CD14-positive monocyte (primary cell): ENCODE data around the gene ABTB2. TPM values are rescaled to one million over a fixed set of nuclear protein-coding genes. Genes with fewer than 3 reads are reported as not detected.

Source experiments
- DNase-seq, 3 donors: peaks; one replicate each; pipeline ENCODE4 v3.0.0-alpha.2; 2011 to 2022
- H2AFZ ChIP-seq: 2 replicates; pipeline ENCODE4 v1.6.0; 2012; ENCODE audit warnings: mild to moderate bottlenecking, low read depth, low read length, inconsistent platforms; ENCODE audit not compliant: insufficient read depth, poor library complexity, severe bottlenecking
- H3K27ac ChIP-seq, 2 donors: 1 replicate in 1 of 2; 2 replicates in 1 of 2; pipeline ENCODE4 v1.5.1; 2012 to 2013; ENCODE audit warnings: low read length in 2 of 2, control low read depth in 1 of 2, inconsistent platforms in 1 of 2, low read depth in 1 of 2, mild to moderate bottlenecking in 1 of 2
- H3K27me3 ChIP-seq, 2 donors: one replicate each; pipeline versions ENCODE4 v1.6.0 to v1.6.1; 2011 to 2013; ENCODE audit warnings: low read length in 2 of 2; ENCODE audit not compliant: control insufficient read depth in 2 of 2, insufficient read depth in 2 of 2
- H3K36me3 ChIP-seq, 2 donors: replicated peaks in 1 of 2; 1 replicate in 1 of 2; 2 replicates in 1 of 2; pipeline versions ENCODE4 v1.5.1 to v1.6.1; 2012 to 2013; ENCODE audit warnings: low read length in 2 of 2, control low read depth in 1 of 2, inconsistent platforms in 1 of 2, mild to moderate bottlenecking in 1 of 2; ENCODE audit not compliant: insufficient read depth in 2 of 2, control insufficient read depth in 1 of 2
- H3K4me1 ChIP-seq, 2 donors: 1 replicate in 1 of 2; 2 replicates in 1 of 2; pipeline versions ENCODE4 v1.5.1 to v1.6.1; 2012 to 2013; ENCODE audit warnings: low read length in 2 of 2, control low read depth in 1 of 2, inconsistent platforms in 1 of 2, mild to moderate bottlenecking in 1 of 2, moderate library complexity in 1 of 2; ENCODE audit not compliant: insufficient read depth in 2 of 2, control insufficient read depth in 1 of 2
- H3K4me2 ChIP-seq: replicated peaks from 2 replicates; pipeline ENCODE3; 2012; ENCODE audit warnings: low read length, moderate library complexity, mild to moderate bottlenecking; ENCODE audit not compliant: poor library complexity, severe bottlenecking; ENCODE audit errors: extremely low read depth
- H3K4me3 ChIP-seq, 3 experiments: fragments of 200-600 bp in 1 of 3; sonication (generic) in 1 of 3; replicated peaks in 1 of 3; 1 replicate in 2 of 3; 2 replicates in 1 of 3; pipeline ENCODE4 v1.5.1; 2011 to 2013; ENCODE audit warnings: low read length in 3 of 3, mild to moderate bottlenecking in 3 of 3, control low read depth in 2 of 3, low read depth in 2 of 3, inconsistent platforms in 1 of 3, moderate library complexity in 1 of 3
- H3K79me2 ChIP-seq: 2 replicates; pipeline ENCODE4 v1.6.0; 2012; ENCODE audit warnings: mild to moderate bottlenecking, control low read depth, inconsistent platforms, low read length, moderate library complexity; ENCODE audit not compliant: insufficient read depth
- H3K9ac ChIP-seq: 2 replicates; pipeline ENCODE4 v1.6.0; 2017; ENCODE audit warnings: low read length, mild to moderate bottlenecking; ENCODE audit not compliant: insufficient read depth, poor library complexity, severe bottlenecking
- H3K9me3 ChIP-seq, 2 donors: replicated peaks in 1 of 2; 1 replicate in 1 of 2; 2 replicates in 1 of 2; pipeline versions ENCODE4 v1.5.1 to v1.6.1; 2012 to 2013; ENCODE audit warnings: low read length in 2 of 2, control low read depth in 1 of 2; ENCODE audit not compliant: control insufficient read depth in 1 of 2, insufficient read depth in 1 of 2
- H4K20me1 ChIP-seq: 2 replicates; pipeline ENCODE4 v1.6.0; 2012; ENCODE audit warnings: mild to moderate bottlenecking, low read length, control low read depth, moderate library complexity; ENCODE audit not compliant: insufficient read depth
- H3K27ac Mint-ChIP-seq, 7 donors: one replicate each; pipeline ENCODE4 v1.8.0; 2020; ENCODE audit warnings: mild to moderate bottlenecking in 7 of 7, mixed read lengths in 7 of 7, moderate library complexity in 6 of 7, inconsistent platforms in 2 of 7
- H3K27me3 Mint-ChIP-seq, 3 donors: one replicate each; pipeline ENCODE4 v1.8.0; 2021 to 2022; ENCODE audit warnings: low read depth in 3 of 3, mild to moderate bottlenecking in 3 of 3, mixed read lengths in 3 of 3, moderate library complexity in 3 of 3, inconsistent platforms in 1 of 3
- H3K36me3 Mint-ChIP-seq, 2 donors: one replicate each; pipeline ENCODE4 v1.8.0; 2020; ENCODE audit warnings: mixed read lengths in 2 of 2, inconsistent platforms in 1 of 2, mild to moderate bottlenecking in 1 of 2
- H3K4me1 Mint-ChIP-seq: one replicate; pipeline ENCODE4 v1.8.0; 2020; ENCODE audit warnings: mild to moderate bottlenecking, mixed read lengths
- H3K4me3 Mint-ChIP-seq, 2 donors: one replicate each; pipeline ENCODE4 v1.8.0; 2020; ENCODE audit warnings: mild to moderate bottlenecking in 2 of 2, mixed read lengths in 2 of 2, moderate library complexity in 1 of 2
- H3K9me3 Mint-ChIP-seq, 7 donors: one replicate each; pipeline ENCODE4 v1.8.0; 2020 to 2022; ENCODE audit warnings: mixed read lengths in 7 of 7, mild to moderate bottlenecking in 6 of 7, moderate library complexity in 6 of 7, inconsistent platforms in 2 of 7
- CTCF ChIP-seq: fragments of 200-600 bp; IDR thresholded peaks from one replicate; pipeline ENCODE4 v1.8.0; 2022; ENCODE audit warnings: antibody characterized with exemption, mild to moderate bottlenecking
- WGBS: methylation state at CpG from one replicate; pipeline ENCODE4 v1.1.5; 2013; ENCODE audit warnings: missing lambda C conversion rate; ENCODE audit not compliant: insufficient coverage; 5-methylcytosine and 5-hydroxymethylcytosine counted together
- intact Hi-C, 2 donors: fragments of 100-400 bp; cut with micrococcal nuclease; formaldehyde crosslinking; loops; one replicate each; pipeline versions ENCODE4 v1.15.0 to v1.15.1; 2023
- polyA plus RNA-seq, 3 donors: library from polyadenylated mRNA; depleted of rRNA in 1 of 3; unstranded in 2 of 3; stranded (reverse) in 1 of 3; fragments of 300-500 nt in 2 of 3; fragments of >200 nt in 1 of 3; fragmentation: Illumina TruSeq in 2 of 3; gene quantifications; 1 replicate in 2 of 3; 2 replicates in 1 of 3; pipeline ENCODE4 v1.2.3, GENCODE V29; 2012 to 2021

The ABTB2 gene
- polyA plus RNA-seq, 3 donors, result 0.25 to 1.7 (median 0.26) TPM

- H3K9ac ChIP-seq, result no peak overlapping the region
- DNase-seq, result no peak
- no peaks in the 10 kb centered on the region for H4K20me1 ChIP-seq
- H3K9me3 ChIP-seq, result no peaks in the 10 kb centered on the region
- H3K36me3 Mint-ChIP-seq, result no peaks in the 10 kb centered on the region
- no peaks in the 10 kb centered on the region for H3K27me3 ChIP-seq
- H3K4me1 Mint-ChIP-seq, result peaks cover 23% of the 10 kb centered on the region
- H3K4me3 Mint-ChIP-seq, result peak overlapping the region in 1 of 2 donors; percentile 4
- H3K27me3 Mint-ChIP-seq, result no peaks in the 10 kb centered on the region
- H3K4me3 ChIP-seq, result no peak overlapping the region
- H3K9me3 Mint-ChIP-seq, result no peaks in the 10 kb centered on the region
- no peak overlapping the region for H2AFZ ChIP-seq
- intact Hi-C loops, result no loop called here
- H3K4me2 ChIP-seq, result no peak overlapping the region
- H3K4me1 ChIP-seq, result peaks cover 18 to 21% of the 10 kb centered on the region in 2 donors
- TF ChIP-seq CTCF, result no peak
- H3K79me2 ChIP-seq, result no peaks in the 10 kb centered on the region
- H3K27ac Mint-ChIP-seq, result peak overlapping the region in 2 of 7 donors; percentile 55 to 89
- peak overlapping the region in 1 of 2 donors; percentile 53 for H3K27ac ChIP-seq
- WGBS, result 100% methylated on average over 1 of the region's 6 CpGs
- no peaks in the 10 kb centered on the region for H3K36me3 ChIP-seq
These were observed 177.6 kb downstream of the ABTB2 start for GRCh38 chr11:34180040-34180813.

GRCh38 chr11:34179026-34179675 is 178.7 kb downstream of the ABTB2 start:
- no peak for TF ChIP-seq CTCF
- no peak for DNase-seq
- 97% methylated on average over 6 of the region's 9 CpGs for WGBS
- Histone ChIP-seq H3K79me2 (no peaks in the 10 kb centered on the region), H2AFZ (no peak overlapping the region), H3K4me1 (peaks cover 25 to 27% of the 10 kb centered on the region in 2 donors), H4K20me1 (no peaks in the 10 kb centered on the region), H3K27me3 (no peaks in the 10 kb centered on the region), H3K36me3 (no peaks in the 10 kb centered on the region), H3K9ac (no peak overlapping the region), H3K4me3 (no peak overlapping the region), H3K4me2 (no peak overlapping the region), H3K9me3 (no peaks in the 10 kb centered on the region), H3K27ac (no peak overlapping the region)
- Mint-ChIP-seq H3K27me3 (peaks cover 0 to 2% (median 0%) of the 10 kb centered on the region in 3 donors), H3K27ac (no peak overlapping the region), H3K4me3 (no peak overlapping the region), H3K9me3 (no peaks in the 10 kb centered on the region), H3K4me1 (peaks cover 25% of the 10 kb centered on the region), H3K36me3 (no peaks in the 10 kb centered on the region)
- intact Hi-C loops, result loop anchor here (10.0 kb wide), 2 partner anchors 286 to 316 kb away; no protein-coding TSS in a partner anchor
